Measurements from ENCODE around the gene CABLES2.

- TF ChIP-seq, protein P1, sequence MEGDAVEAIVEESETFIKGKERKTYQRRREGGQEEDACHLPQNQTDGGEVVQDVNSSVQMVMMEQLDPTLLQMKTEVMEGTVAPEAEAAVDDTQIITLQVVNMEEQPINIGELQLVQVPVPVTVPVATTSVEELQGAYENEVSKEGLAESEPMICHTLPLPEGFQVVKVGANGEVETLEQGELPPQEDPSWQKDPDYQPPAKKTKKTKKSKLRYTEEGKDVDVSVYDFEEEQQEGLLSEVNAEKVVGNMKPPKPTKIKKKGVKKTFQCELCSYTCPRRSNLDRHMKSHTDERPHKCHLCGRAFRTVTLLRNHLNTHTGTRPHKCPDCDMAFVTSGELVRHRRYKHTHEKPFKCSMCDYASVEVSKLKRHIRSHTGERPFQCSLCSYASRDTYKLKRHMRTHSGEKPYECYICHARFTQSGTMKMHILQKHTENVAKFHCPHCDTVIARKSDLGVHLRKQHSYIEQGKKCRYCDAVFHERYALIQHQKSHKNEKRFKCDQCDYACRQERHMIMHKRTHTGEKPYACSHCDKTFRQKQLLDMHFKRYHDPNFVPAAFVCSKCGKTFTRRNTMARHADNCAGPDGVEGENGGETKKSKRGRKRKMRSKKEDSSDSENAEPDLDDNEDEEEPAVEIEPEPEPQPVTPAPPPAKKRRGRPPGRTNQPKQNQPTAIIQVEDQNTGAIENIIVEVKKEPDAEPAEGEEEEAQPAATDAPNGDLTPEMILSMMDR (IDR thresholded peaks at IDR 0.05; ENCODE audit: low read depth, low read length, poor library complexity, severe bottlenecking): peak; percentile 2
- TF ChIP-seq EZH2phosphoT487 (IDR thresholded peaks at IDR 0.05; ENCODE audit: borderline replicate concordance, low read length): no peak
These were observed 18.1 kb downstream of the CABLES2 start for GRCh38 chr20:62388839-62389600.
